Adrenal gland (tissue), 5 donors: ENCODE data around the gene PALMD.

Source experiments
- CTCF ChIP-seq, 6 experiments: fragments of 450-650 bp in 4 of 6; fragments of 200-600 bp in 2 of 6; sonication (generic) in 1 of 6; IDR thresholded peaks; 1 replicate in 5 of 6; 2 replicates in 1 of 6; pipeline versions ENCODE4 v1.5.1 to v1.8.0; 2016 to 2021; ENCODE audit warnings: antibody characterized with exemption in 6 of 6, mild to moderate bottlenecking in 2 of 6, moderate library complexity in 1 of 6
- POLR2A ChIP-seq, 2 donors: fragments of 450-650 bp; IDR thresholded peaks; one replicate each; pipeline ENCODE4 v1.6.1; 2017; ENCODE audit warnings: antibody characterized with exemption in 2 of 2, mild to moderate bottlenecking in 2 of 2, moderate library complexity in 1 of 2
- donor health status: DM: no; HTN: no; CAD: no.

- no peak for TF ChIP-seq POLR2A (IDR thresholded peaks at IDR 0.05)
- TF ChIP-seq CTCF (IDR thresholded peaks at IDR 0.05) = no peak
Observed at GRCh38 chr1:99638853-99639252, 7.1 kb upstream of the PALMD start.
